ENCODE measurements around the gene SAFB2.
"Not testable (repeated sequence)": the region's sequence is repeated elsewhere in the genome, so short reads cannot be mapped to it uniquely, and the experiment has no call there.

- not testable (repeated sequence) for TF ChIP-seq POLR2AphosphoS5 (IDR thresholded peaks at IDR 0.05; ENCODE audit: low read length); GABPA (IDR thresholded peaks at IDR 0.05; ENCODE audit: low read depth); RFX5 (IDR thresholded peaks at IDR 0.05; ENCODE audit: low read depth, low read length); CREB1 (IDR thresholded peaks at IDR 0.05; ENCODE audit: low read depth); HDAC2 (IDR thresholded peaks at IDR 0.05); POLR2A (IDR thresholded peaks at IDR 0.05; ENCODE audit: low read depth, low read length); ESRRA (IDR thresholded peaks at IDR 0.05; ENCODE audit: low read length); EGR1 (IDR thresholded peaks at IDR 0.05; ENCODE audit: borderline replicate concordance in 1 of 2, low read depth in 2 of 2, low read length in 2 of 2); EZH2 (IDR thresholded peaks at IDR 0.05; ENCODE audit: borderline replicate concordance, control insufficient read depth, low read depth, low read length); NFIC (IDR thresholded peaks at IDR 0.05; ENCODE audit: low read depth, low read length); CTCF (IDR thresholded peaks at IDR 0.05 in 2 of 3, conservative IDR thresholded peaks at IDR 0.05 in 1 of 3; ENCODE audit: control insufficient read depth in 2 of 3, extremely low read depth in 1 of 3, insufficient read depth in 1 of 3, low read depth in 3 of 3, low read length in 3 of 3)
Measured at GRCh38 chr19:5608766-5609165, 13.8 kb downstream of the SAFB2 start.
